Measurements from ENCODE around the gene CACNA2D2. TPM values are rescaled to one million over a fixed set of nuclear protein-coding genes. Genes with fewer than 3 reads are reported as not detected.

Gene CACNA2D2
- total RNA-seq, 1 donor from 2014 or later = 0.21 TPM

GRCh38 chr3:50508821-50509220 is 5.4 kb upstream of the CACNA2D2 start:
- no peak overlapping the region for H3K4me3 ChIP-seq (ENCODE audit: low read depth, low read length)
- peaks cover 38% of the 10 kb centered on the region for H3K27me3 ChIP-seq (ENCODE audit: control insufficient read depth, insufficient read depth, low read length)
- DNase-seq (ENCODE audit: low read depth) = no peak
- H3K36me3 ChIP-seq (ENCODE audit: control insufficient read depth, insufficient read depth, low read length) = no peaks in the 10 kb centered on the region
- no peak for TF ChIP-seq CTCF (IDR thresholded peaks at IDR 0.05; ENCODE audit: insufficient read depth, low read length, poor library complexity, severe bottlenecking)

GRCh38 chr3:50506169-50506568 is 2.7 kb upstream of the CACNA2D2 start:
- DNase-seq (ENCODE audit: low read depth) = no peak
- no peaks in the 10 kb centered on the region for H3K36me3 ChIP-seq (ENCODE audit: control insufficient read depth, insufficient read depth, low read length)
- no peak for TF ChIP-seq CTCF (IDR thresholded peaks at IDR 0.05; ENCODE audit: insufficient read depth, low read length, poor library complexity, severe bottlenecking)
- peaks cover 58% of the 10 kb centered on the region for H3K27me3 ChIP-seq (ENCODE audit: control insufficient read depth, insufficient read depth, low read length)
- no peak overlapping the region for H3K4me3 ChIP-seq (ENCODE audit: low read depth, low read length)

GRCh38 chr3:50504681-50505080 is 1.2 kb upstream of the CACNA2D2 start:
- Histone ChIP-seq H3K4me3 (ENCODE audit: low read depth, low read length) (no peak overlapping the region), H3K27me3 (ENCODE audit: control insufficient read depth, insufficient read depth, low read length) (peaks cover 64% of the 10 kb centered on the region), H3K36me3 (ENCODE audit: control insufficient read depth, insufficient read depth, low read length) (no peaks in the 10 kb centered on the region)
- DNase-seq (ENCODE audit: low read depth) = no peak
- no peak for TF ChIP-seq CTCF (IDR thresholded peaks at IDR 0.05; ENCODE audit: insufficient read depth, low read length, poor library complexity, severe bottlenecking)

GRCh38 chr3:50502584-50503423 is 630 bp downstream of the CACNA2D2 start:
- Histone ChIP-seq H3K4me3 (ENCODE audit: low read depth, low read length) (no peak overlapping the region), H3K27me3 (ENCODE audit: control insufficient read depth, insufficient read depth, low read length) (peaks cover 76% of the 10 kb centered on the region), H3K36me3 (ENCODE audit: control insufficient read depth, insufficient read depth, low read length) (no peaks in the 10 kb centered on the region)
- no peak for DNase-seq (ENCODE audit: low read depth)
- no peak for TF ChIP-seq CTCF (IDR thresholded peaks at IDR 0.05; ENCODE audit: insufficient read depth, low read length, poor library complexity, severe bottlenecking)

GRCh38 chr3:50502225-50502583 is 1.2 kb downstream of the CACNA2D2 start:
- DNase-seq (ENCODE audit: low read depth) = no peak
- Histone ChIP-seq H3K36me3 (ENCODE audit: control insufficient read depth, insufficient read depth, low read length) (no peaks in the 10 kb centered on the region), H3K4me3 (ENCODE audit: low read depth, low read length) (no peak overlapping the region), H3K27me3 (ENCODE audit: control insufficient read depth, insufficient read depth, low read length) (peaks cover 75% of the 10 kb centered on the region)
- TF ChIP-seq CTCF (IDR thresholded peaks at IDR 0.05; ENCODE audit: insufficient read depth, low read length, poor library complexity, severe bottlenecking) = no peak

Measured in kidney epithelial cell (primary cell).